ENCODE measurements around the gene MICA. TPM values are rescaled to one million over a fixed set of nuclear protein-coding genes. Genes with fewer than 3 reads are reported as not detected.
"Not testable (repeated sequence)": the region's sequence is repeated elsewhere in the genome, so short reads cannot be mapped to it uniquely, and the experiment has no call there.

Gene MICA
- total RNA-seq (ENCODE audit: insufficient read depth, low replicate concordance), result 6.0 TPM

- peak; percentile 94 for DNase-seq (ENCODE audit: low spot score)
These were observed at the start of gene MICA for GRCh38 chr6:31403283-31404060. Gene MICA, plus strand, starts transcription at chr6:31403595. Its CDS starts 38 bp downstream, at chr6:31403633.

- no peak for DNase-seq (ENCODE audit: low spot score)
These were observed 49.1 kb upstream of the MICA start for GRCh38 chr6:31354158-31354863.

GRCh38 chr6:31354864-31355582 lies 48.4 kb upstream of the MICA start:
- no peak for DNase-seq (ENCODE audit: low spot score)

- DNase-seq (ENCODE audit: low spot score), result no peak
These were observed 47.8 kb upstream of the MICA start for GRCh38 chr6:31355583-31355948.

GRCh38 chr6:31356216-31356945 lies 47.0 kb upstream of the MICA start:
- DNase-seq (ENCODE audit: low spot score), result peak; percentile 9

- peak; percentile 84 for DNase-seq (ENCODE audit: low spot score)
These were observed 46.4 kb upstream of the MICA start, which contains the start of gene HLA-B for GRCh38 chr6:31356946-31357466. Gene HLA-B, minus strand, starts transcription at chr6:31357179. Its CDS starts 21 bp downstream, at chr6:31357158.

- DNase-seq (ENCODE audit: low spot score), result no peak
These were observed 45.5 kb upstream of the MICA start for GRCh38 chr6:31357886-31358285.

GRCh38 chr6:31358302-31358701 lies 45.1 kb upstream of the MICA start:
- no peak for DNase-seq (ENCODE audit: low spot score)

- DNase-seq (ENCODE audit: low spot score), result no peak
These were observed 43.8 kb upstream of the MICA start for GRCh38 chr6:31359581-31359980.

GRCh38 chr6:31362751-31363150 lies 40.6 kb upstream of the MICA start:
- no peak for DNase-seq (ENCODE audit: low spot score)

- DNase-seq (ENCODE audit: low spot score), result no peak
These were observed 39.6 kb upstream of the MICA start for GRCh38 chr6:31363811-31364210.

- DNase-seq (ENCODE audit: low spot score), result no peak
These were observed 37.5 kb upstream of the MICA start for GRCh38 chr6:31365864-31366263.

- DNase-seq (ENCODE audit: low spot score), result peak; percentile 87
These were observed 36.5 kb upstream of the MICA start for GRCh38 chr6:31366693-31367470.

- DNase-seq (ENCODE audit: low spot score), result no peak
These were observed 34.9 kb upstream of the MICA start for GRCh38 chr6:31368461-31368860.

GRCh38 chr6:31374118-31374517 lies 29.3 kb upstream of the MICA start:
- not testable (repeated sequence) for DNase-seq (ENCODE audit: low spot score)

- no peak for DNase-seq (ENCODE audit: low spot score)
These were observed 27.7 kb upstream of the MICA start for GRCh38 chr6:31375699-31376098.

- no peak for DNase-seq (ENCODE audit: low spot score)
These were observed 26.4 kb upstream of the MICA start for GRCh38 chr6:31377029-31377428.

- DNase-seq (ENCODE audit: low spot score), result no peak
These were observed 25.2 kb upstream of the MICA start for GRCh38 chr6:31378062-31378720.

GRCh38 chr6:31378721-31379103 lies 24.7 kb upstream of the MICA start:
- DNase-seq (ENCODE audit: low spot score), result no peak

- no peak for DNase-seq (ENCODE audit: low spot score)
These were observed 23.5 kb upstream of the MICA start for GRCh38 chr6:31379850-31380249.

Data from umbilical cord (tissue), 2 donors.